B cell (primary cell): ENCODE measurements around the gene TBC1D22A. TPM values are rescaled to one million over a fixed set of nuclear protein-coding genes. Genes with fewer than 3 reads are reported as not detected.

Experiments used
- ATAC-seq: fragments of 200-7000 bp; cut with Tn5 transposase; one replicate; pipeline ENCODE4 v1.10.0; 2021; ENCODE audit warnings: low read depth, mild to moderate bottlenecking, moderate number of reproducible peaks, moderate library complexity
- CTCF ChIA-PET: fragments of 350-600 bp; sonication (Branson Sonifier 250); formaldehyde crosslinking; loops from one replicate; lab custom pipeline; 2021; ENCODE audit warnings: antibody characterized with exemption, inconsistent platforms; lab: Charles Lee
- POLR2A ChIA-PET: fragments of 350-600 bp; sonication (Branson Sonifier 250); formaldehyde crosslinking; loops from one replicate; lab custom pipeline; 2021; ENCODE audit warnings: antibody characterized with exemption; lab: Charles Lee
- DNase-seq: peaks from one replicate; pipeline ENCODE4 v3.0.0; 2013
- H2AFZ ChIP-seq: 2 replicates; pipeline ENCODE4 v1.6.1; 2012; ENCODE audit warnings: mild to moderate bottlenecking, low read depth, low read length; ENCODE audit not compliant: insufficient read depth, poor library complexity, severe bottlenecking
- H3K27ac ChIP-seq, 2 donors: 1 replicate in 1 of 2; 2 replicates in 1 of 2; pipeline ENCODE4 v1.5.1; 2012 to 2013; ENCODE audit warnings: low read length in 2 of 2, mild to moderate bottlenecking in 2 of 2, moderate library complexity in 1 of 2
- H3K27me3 ChIP-seq, 4 experiments: fragments of 200-600 bp in 1 of 4; sonication (generic) in 1 of 4; replicated peaks in 1 of 4; 1 replicate in 2 of 4; 2 replicates in 2 of 4; pipeline versions ENCODE4 v1.6.1 to v1.7.0; 2013 to 2016; ENCODE audit warnings: low read length in 3 of 4, mild to moderate bottlenecking in 2 of 4, mixed read lengths in 1 of 4, moderate library complexity in 1 of 4; ENCODE audit not compliant: insufficient read depth in 4 of 4, control insufficient read depth in 3 of 4; ENCODE audit errors: control extremely low read depth in 1 of 4
- H3K36me3 ChIP-seq, 2 experiments: replicated peaks in 1 of 2; 1 replicate in 1 of 2; 2 replicates in 1 of 2; pipeline versions ENCODE4 v1.6.1 to v1.7.1; 2013; ENCODE audit warnings: low read length in 1 of 2; ENCODE audit not compliant: insufficient read depth in 2 of 2, control insufficient read depth in 1 of 2; ENCODE audit errors: control extremely low read depth in 1 of 2, extremely low read depth in 1 of 2
- H3K4me1 ChIP-seq, 2 donors: fragments of 200-600 bp in 1 of 2; sonication (generic) in 1 of 2; 1 replicate in 1 of 2; 2 replicates in 1 of 2; pipeline versions ENCODE4 v1.5.1 to v1.6.1; 2013 to 2017; ENCODE audit warnings: low read length in 2 of 2; ENCODE audit not compliant: control insufficient read depth in 2 of 2, insufficient read depth in 2 of 2
- H3K4me2 ChIP-seq: replicated peaks from 2 replicates; pipeline ENCODE3; 2012; ENCODE audit warnings: mild to moderate bottlenecking, low read depth, low read length; ENCODE audit not compliant: poor library complexity, severe bottlenecking
- H3K4me3 ChIP-seq, 5 experiments: fragments of 200-600 bp in 1 of 5; sonication (generic) in 1 of 5; 1 replicate in 3 of 5; 2 replicates in 2 of 5; pipeline versions ENCODE4 v1.5.1 to v1.7.0; 2011 to 2016; ENCODE audit warnings: low read length in 4 of 5, mild to moderate bottlenecking in 4 of 5, low read depth in 2 of 5, control low read depth in 1 of 5, moderate library complexity in 1 of 5; ENCODE audit not compliant: insufficient read depth in 1 of 5; ENCODE audit errors: control extremely low read depth in 1 of 5, extremely low read depth in 1 of 5
- H3K79me2 ChIP-seq: fragments of 200-600 bp; sonication (generic); one replicate; pipeline ENCODE4 v1.6.0; 2016; ENCODE audit warnings: low read length; ENCODE audit not compliant: control insufficient read depth, insufficient read depth
- H3K9ac ChIP-seq: fragments of 200-600 bp; sonication (generic); 2 replicates; pipeline ENCODE4 v1.6.1; 2017; ENCODE audit warnings: mild to moderate bottlenecking, low read length, moderate library complexity
- H3K9me3 ChIP-seq, 3 donors: one replicate each; pipeline versions ENCODE4 v1.6.1 to v1.7.1; 2013; ENCODE audit warnings: low read length in 2 of 3; ENCODE audit not compliant: control insufficient read depth in 2 of 3, insufficient read depth in 1 of 3; ENCODE audit errors: control extremely low read depth in 1 of 3
- H4K20me1 ChIP-seq: 2 replicates; pipeline ENCODE4 v1.6.0; 2012; ENCODE audit warnings: mild to moderate bottlenecking, low read length; ENCODE audit not compliant: insufficient read depth, control insufficient read depth, poor library complexity, severe bottlenecking
- H3K27ac Mint-ChIP-seq: one replicate; pipeline ENCODE4 v1.8.0; 2021; ENCODE audit warnings: mixed read lengths
- H3K27me3 Mint-ChIP-seq: one replicate; pipeline ENCODE4 v1.8.0; 2021; ENCODE audit warnings: mixed read lengths
- H3K4me1 Mint-ChIP-seq: one replicate; pipeline ENCODE4 v1.8.0; 2021; ENCODE audit warnings: mixed read lengths
- H3K4me3 Mint-ChIP-seq: one replicate; pipeline ENCODE4 v1.8.0; 2021; ENCODE audit warnings: mixed read lengths
- H3K9me3 Mint-ChIP-seq: one replicate; pipeline ENCODE4 v1.8.0; 2022; ENCODE audit warnings: mixed read lengths; ENCODE audit not compliant: insufficient read depth
- CTCF ChIP-seq: fragments of 200-600 bp; IDR thresholded peaks from one replicate; pipeline ENCODE4 v1.8.0; 2022; ENCODE audit warnings: antibody characterized with exemption, mild to moderate bottlenecking
- EZH2 ChIP-seq: IDR thresholded peaks from 2 replicates; pipeline ENCODE4 v1.6.1; 2012; ENCODE audit warnings: borderline replicate concordance, low read depth, mild to moderate bottlenecking, moderate library complexity, low read length; ENCODE audit not compliant: insufficient read depth, poor library complexity, severe bottlenecking
- WGBS: methylation state at CpG from one replicate; pipeline ENCODE4 v1.1.5; 2013; ENCODE audit warnings: missing lambda C conversion rate; ENCODE audit not compliant: insufficient coverage; 5-methylcytosine and 5-hydroxymethylcytosine counted together
- intact Hi-C: fragments of 100-400 bp; cut with micrococcal nuclease; formaldehyde crosslinking; loops from one replicate; pipeline ENCODE4 v1.10.0; 2022
- polyA plus RNA-seq: library from polyadenylated mRNA; depleted of rRNA; stranded (reverse); fragments of >200 nt; gene quantifications from 2 replicates; pipeline ENCODE4 v1.2.3, GENCODE V29; 2012
- total RNA-seq, 2 donors: library from RNA; stranded (reverse); fragments of 120-200 nt in 1 of 2; gene quantifications; 1 replicate in 1 of 2; 2 replicates in 1 of 2; pipeline versions ENCODE4 v1.2.3 to v1.2.4, GENCODE V29; 2013 to 2022

TBC1D22A gene
- total and polyA plus RNA-seq, 2 donors (not counting 1 experiment from before 2014, with no cell fraction given) = 73.8 to 128 TPM

GRCh38 chr22:47207387-47207786 lies 444.9 kb downstream of the TBC1D22A start:
- H3K27ac ChIP-seq = no peak overlapping the region
- 98% methylated on average over 5 of the region's 6 CpGs for WGBS
- DNase-seq (no peak), ATAC-seq (no peak)
- H3K9ac ChIP-seq = no peak overlapping the region
- no peaks in the 10 kb centered on the region for H3K36me3 ChIP-seq
- Mint-ChIP-seq H3K4me1 (no peaks in the 10 kb centered on the region), H3K4me3 (no peak overlapping the region), H3K27ac (no peak overlapping the region), H3K27me3 (no peaks in the 10 kb centered on the region), H3K9me3 (no peaks in the 10 kb centered on the region)
- H3K79me2 ChIP-seq = no peaks in the 10 kb centered on the region
- no peaks in the 10 kb centered on the region for H3K9me3 ChIP-seq
- H3K4me1 ChIP-seq = no peaks in the 10 kb centered on the region
- ChIA-PET POLR2A (no interaction called here), CTCF (no interaction called here)
- no peak overlapping the region for H3K4me2 ChIP-seq
- intact Hi-C loops = no loop called here
- H4K20me1 ChIP-seq = no peaks in the 10 kb centered on the region
- H3K4me3 ChIP-seq = no peak overlapping the region
- H3K27me3 ChIP-seq = no peaks in the 10 kb centered on the region
- H2AFZ ChIP-seq = no peak overlapping the region
- no peak for TF ChIP-seq EZH2
- TF ChIP-seq CTCF = no peak

- H3K9me3 Mint-ChIP-seq = no peaks in the 10 kb centered on the region
- intact Hi-C loops = no loop called here
- ChIA-PET CTCF (no interaction called here), POLR2A (no interaction called here)
- Histone ChIP-seq H3K4me1 (no peaks in the 10 kb centered on the region), H3K27me3 (no peaks in the 10 kb centered on the region), H3K27ac (no peak overlapping the region), H3K4me2 (no peak overlapping the region), H2AFZ (no peak overlapping the region), H3K4me3 (no peak overlapping the region), H3K9me3 (no peaks in the 10 kb centered on the region), H4K20me1 (no peaks in the 10 kb centered on the region), H3K9ac (no peak overlapping the region), H3K79me2 (no peaks in the 10 kb centered on the region), H3K36me3 (no peaks in the 10 kb centered on the region)
- H3K4me1 Mint-ChIP-seq = no peaks in the 10 kb centered on the region
- WGBS = 98% methylated on average over 11 of the region's 12 CpGs
- H3K27me3 Mint-ChIP-seq = no peaks in the 10 kb centered on the region
- DNase-seq (no peak), ATAC-seq (no peak)
- no peak overlapping the region for H3K4me3 Mint-ChIP-seq
- no peak for TF ChIP-seq CTCF
- TF ChIP-seq EZH2 = no peak
- no peak overlapping the region for H3K27ac Mint-ChIP-seq
Measured at GRCh38 chr22:47207846-47208554, 445.6 kb downstream of the TBC1D22A start.
